ENCODE measurements around the gene COMMD8. TPM values are rescaled to one million over a fixed set of nuclear protein-coding genes. Genes with fewer than 3 reads are reported as not detected.

The COMMD8 gene
- 22.8 and 24.6 TPM in 2 replicates for total RNA-seq

GRCh38 chr4:47463235-47463956 is at the start of gene COMMD8:
COMMD8 (minus strand) TSS chr4:47463702; CDS start chr4:47463651, 51 bp downstream.

GRCh38 chr4:47485047-47485692 is 21.7 kb upstream of the COMMD8 start, which contains the start of gene ATP10D:
ATP10D (plus strand) TSS chr4:47485275; CDS start chr4:47512541, 27,266 bp downstream.

Other genes with a start within 250 kb of the COMMD8 start
- gene ATP10D, start 21.6 kb upstream of the COMMD8 start, total RNA-seq, result 8.5 and 14.2 TPM in 2 replicates